Lower leg skin (tissue), 4 donors: ENCODE data around the gene ORC2. TPM values are rescaled to one million over a fixed set of nuclear protein-coding genes. Genes with fewer than 3 reads are reported as not detected.
"Not testable (repeated sequence)": the region's sequence is repeated elsewhere in the genome, so short reads cannot be mapped to it uniquely, and the experiment has no call there.

Experiments used
- DNase-seq, 2 donors: peaks; one replicate each; pipeline ENCODE4 v3.0.0-alpha.2; 2019; ENCODE audit warnings: low spot score in 2 of 2
- H3K4me3 ChIP-seq: fragments of 200-600 bp; sonication (generic); 2 replicates; pipeline ENCODE4 v1.5.1; 2017; ENCODE audit warnings: mild to moderate bottlenecking, low read depth; ENCODE audit not compliant: poor library complexity, severe bottlenecking
- CTCF ChIP-seq, 3 donors: fragments of 450-650 bp; IDR thresholded peaks; one replicate each; pipeline ENCODE4 v1.5.1; 2016; ENCODE audit warnings: antibody characterized with exemption in 3 of 3, mild to moderate bottlenecking in 3 of 3, moderate library complexity in 2 of 3
- POLR2A ChIP-seq, 2 donors: fragments of 450-650 bp; IDR thresholded peaks; one replicate each; pipeline ENCODE4 v1.6.1; 2016 to 2017; ENCODE audit warnings: antibody characterized with exemption in 2 of 2, mild to moderate bottlenecking in 1 of 2, moderate library complexity in 1 of 2
- whole genome bisulfite sequencing, 2 donors: methylation state at CpG; one replicate each; pipeline ENCODE4 v1.1.5; 2018; 5-methylcytosine and 5-hydroxymethylcytosine counted together
- intact Hi-C: fragments of 100-400 bp; cut with DNase I; formaldehyde crosslinking; loops from one replicate; pipeline ENCODE4 v1.15.0; 2023; ENCODE audit warnings: low total_unique reads
- total RNA-seq, 4 donors: library from RNA; depleted of rRNA; stranded (reverse); fragments of >200 nt; gene quantifications; one replicate each; pipeline ENCODE4 v1.1.0, GENCODE V29; 2016

Gene ORC2
- total RNA-seq, 4 donors from 2014 or later: 10.1 to 20.8 (median 15.5) TPM

- no peak overlapping the region for H3K4me3 ChIP-seq
Observed at GRCh38 chr2:200909958-200910357, 53.5 kb downstream of the ORC2 start.

GRCh38 chr2:200905618-200906296 lies 57.7 kb downstream of the ORC2 start:
- intact Hi-C loops: loop anchor here (10.0 kb wide), 2 partner anchors 159 to 259 kb away; no protein-coding TSS in a partner anchor
- no peak overlapping the region for H3K4me3 ChIP-seq
- WGBS, 2 donors: 46 to 54% methylated on average over 2 of the region's 2 CpGs
- peak; percentile 36 to 86 for DNase-seq
- TF ChIP-seq POLR2A (IDR thresholded peaks at IDR 0.05): no peak
- TF ChIP-seq CTCF (IDR thresholded peaks at IDR 0.05): peak in 1 of 3 donors; percentile 48

More at GRCh38 chr2:200909958-200910357, 53.5 kb downstream of the ORC2 start:
- WGBS, 2 donors: 95 to 96% methylated on average over 4 of the region's 4 CpGs
- TF ChIP-seq POLR2A (IDR thresholded peaks at IDR 0.05) (no peak), CTCF (IDR thresholded peaks at IDR 0.05) (no peak)
- DNase-seq: no peak
- intact Hi-C loops: loop anchor here (10.0 kb wide), 2 partner anchors 155 to 255 kb away; no protein-coding TSS in a partner anchor

- peak in 1 of 2 donors; percentile 77 for DNase-seq
- intact Hi-C loops: loop anchor here (10.0 kb wide), 2 partner anchors 163 to 263 kb away; no protein-coding TSS in a partner anchor
- TF ChIP-seq CTCF (IDR thresholded peaks at IDR 0.05) (peak in 1 of 3 donors; percentile 76), POLR2A (IDR thresholded peaks at IDR 0.05) (no peak)
- 5 to 9% methylated on average over 4 of the region's 4 CpGs for WGBS, 2 donors
- no peak overlapping the region for H3K4me3 ChIP-seq
Observed at GRCh38 chr2:200901459-200902072, 61.9 kb downstream of the ORC2 start.

GRCh38 chr2:200899482-200899881 lies 64.0 kb downstream of the ORC2 start:
- TF ChIP-seq POLR2A (IDR thresholded peaks at IDR 0.05) (no peak), CTCF (IDR thresholded peaks at IDR 0.05) (no peak)
- intact Hi-C loops: no loop called here

GRCh38 chr2:200888704-200889625 lies 74.5 kb downstream of the ORC2 start, which contains the start of the genes NIF3L1 and PPIL3:
NIF3L1 (plus strand) TSS chr2:200889371; CDS start chr2:200891944, 2,573 bp downstream.
PPIL3 (minus strand) TSS chr2:200889077; CDS start chr2:200887615, 1,462 bp downstream.
- DNase-seq: peak; percentile 95 to 99
- intact Hi-C loops: no loop called here
- H3K4me3 ChIP-seq: peak within 1 kb of the TSS; percentile 72
- TF ChIP-seq CTCF (IDR thresholded peaks at IDR 0.05): no peak
- no peak for TF ChIP-seq POLR2A (IDR thresholded peaks at IDR 0.05)
- WGBS, 2 donors: 1% methylated on average over 50 of the region's 50 CpGs

More at GRCh38 chr2:200899482-200899881, 64.0 kb downstream of the ORC2 start:
- DNase-seq: no peak
- H3K4me3 ChIP-seq: no peak overlapping the region

- DNase-seq, intact Hi-C loops, H3K4me3 ChIP-seq: not testable (repeated sequence)
- WGBS, 2 donors: 82 to 87% methylated on average over 2 of the region's 2 CpGs
Observed at GRCh38 chr2:200881715-200882249, 81.7 kb downstream of the ORC2 start.
